CD4-positive, alpha-beta T cell treated with Interleukin-2 at 100 ng/mL for 4 hours (primary cell): ENCODE data around the gene GNLY.
"Not testable (repeated sequence)": the region's sequence is repeated elsewhere in the genome, so short reads cannot be mapped to it uniquely, and the experiment has no call there.

ENCODE experiments used
- DNase-seq: peaks from one replicate; pipeline ENCODE4 v3.0.0-alpha.2; 2020; ENCODE audit warnings: low spot score

GNLY gene

DNA sequence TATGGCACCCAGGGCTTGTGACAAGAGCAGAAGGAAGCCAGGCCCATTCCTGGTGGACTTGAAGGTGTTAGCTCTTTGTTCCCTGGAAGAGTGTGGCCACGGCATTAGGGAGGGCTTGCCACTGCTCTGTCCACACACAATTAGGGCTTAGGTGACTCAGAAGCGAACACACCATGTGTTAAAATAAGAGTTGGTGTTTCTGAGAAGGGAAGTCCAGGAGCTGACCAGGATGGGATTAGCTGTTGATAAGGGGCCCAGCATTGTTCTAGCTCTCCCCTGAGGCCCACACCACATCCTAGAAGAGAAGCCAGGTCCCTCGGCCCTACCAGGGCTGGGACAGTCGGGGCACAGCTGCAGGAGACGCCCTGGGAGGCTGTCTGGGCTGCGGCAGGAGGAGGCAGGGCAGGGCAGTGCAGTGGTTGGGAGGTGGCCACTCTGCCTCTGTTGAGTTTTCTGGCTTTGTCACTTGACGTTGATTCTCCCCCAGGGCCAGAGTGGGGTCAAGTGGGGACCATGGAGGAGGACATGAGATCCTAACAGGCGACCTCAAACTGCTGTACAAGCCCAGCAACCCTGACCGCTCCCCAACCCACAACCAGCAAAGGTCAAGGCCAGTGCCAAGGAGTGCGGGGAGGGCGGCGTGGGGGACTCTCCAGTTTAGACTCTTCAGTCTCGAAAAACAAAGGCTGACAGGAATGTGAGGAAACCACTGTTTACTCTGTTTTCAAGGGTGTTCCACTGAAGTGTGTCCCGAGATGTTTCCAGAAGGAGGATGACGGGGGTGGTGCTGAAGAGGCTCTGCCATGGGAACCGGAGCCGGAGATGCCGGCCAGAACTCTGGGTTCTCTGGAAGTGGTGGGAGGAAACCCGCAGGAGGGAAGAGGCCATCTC is 16.8 kb downstream of the GNLY start:
- DNase-seq, result no peak

DNA sequence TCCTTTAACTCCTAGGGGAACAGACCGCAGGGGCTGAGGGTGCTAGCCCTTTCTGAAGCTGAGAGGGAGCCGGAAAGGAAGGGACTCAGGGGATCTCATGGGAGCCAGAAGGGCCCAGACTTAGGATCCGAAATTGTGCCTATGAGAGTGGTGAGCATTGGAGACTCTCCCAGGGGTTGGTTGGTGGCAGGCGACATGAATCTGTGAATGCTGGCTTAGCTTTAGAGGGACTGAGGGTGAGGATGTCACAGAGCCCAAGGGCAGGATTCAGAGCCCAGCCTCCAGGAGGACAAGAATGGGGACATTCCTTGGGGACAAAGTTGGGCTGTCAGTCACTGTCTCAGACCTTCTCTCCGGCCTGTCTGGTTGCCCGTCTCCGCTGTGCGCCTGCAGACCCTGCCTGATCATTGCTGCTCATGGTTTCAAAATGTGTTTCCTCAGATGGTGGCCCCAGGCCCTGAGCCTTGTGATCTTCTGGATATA is 17.5 kb downstream of the GNLY start:
- no peak for DNase-seq

DNA sequence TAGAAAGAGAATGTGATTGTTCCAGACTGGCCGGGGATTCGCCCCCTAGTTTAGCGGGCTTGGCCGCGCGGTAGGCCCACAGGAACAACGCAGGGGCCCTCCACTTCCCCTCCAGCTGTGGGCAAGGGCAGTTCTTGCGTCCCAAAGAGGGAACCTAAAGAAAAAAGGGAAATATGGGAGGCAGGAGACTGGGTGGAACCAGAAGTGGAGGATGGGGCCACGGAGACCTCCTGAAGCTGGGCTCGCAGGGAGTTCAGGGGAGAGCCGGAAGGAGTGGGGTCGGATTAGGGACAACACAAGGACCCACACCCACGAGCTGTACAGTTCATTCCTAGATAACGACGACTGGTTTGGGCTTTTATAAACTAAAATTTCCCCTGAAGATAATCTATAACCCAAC is 18.2 kb downstream of the GNLY start:
- no peak for DNase-seq

DNA sequence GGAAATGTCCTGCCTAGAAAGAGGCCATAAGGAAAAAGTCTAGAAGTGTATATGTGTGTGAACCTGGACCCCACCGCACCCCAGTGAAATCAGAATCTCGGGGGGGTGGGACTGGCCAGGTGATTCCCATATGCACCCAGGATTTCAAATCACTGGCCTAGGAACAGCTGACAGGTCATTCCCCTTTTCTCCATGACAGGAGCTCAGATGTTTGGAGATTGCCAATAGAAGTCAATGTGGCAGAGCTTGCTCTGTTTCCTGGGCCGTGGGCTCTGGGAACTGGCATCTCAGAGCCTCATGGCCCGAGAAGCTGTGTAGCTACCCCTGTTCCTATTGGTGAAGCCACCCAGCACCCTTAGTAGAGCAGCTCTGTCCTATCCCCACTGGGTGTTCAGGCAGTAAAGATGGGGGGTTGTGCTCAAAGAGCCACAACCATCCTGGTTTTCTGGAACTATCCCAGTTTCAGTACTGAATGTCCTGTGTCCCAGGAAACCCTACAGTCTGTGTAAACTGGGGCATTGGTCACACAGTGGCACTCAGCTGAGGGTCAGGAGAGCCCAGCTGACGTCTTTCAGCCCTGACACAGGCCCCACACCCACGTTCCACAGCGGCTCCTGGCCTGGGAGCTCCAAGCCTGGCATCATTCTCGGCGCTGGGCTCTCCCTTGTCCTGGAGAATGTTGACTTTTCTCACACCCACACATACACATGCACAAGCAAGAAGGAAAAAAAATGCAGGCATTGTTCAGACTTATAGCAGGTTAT is 18.9 kb downstream of the GNLY start:
- no peak for DNase-seq

DNA sequence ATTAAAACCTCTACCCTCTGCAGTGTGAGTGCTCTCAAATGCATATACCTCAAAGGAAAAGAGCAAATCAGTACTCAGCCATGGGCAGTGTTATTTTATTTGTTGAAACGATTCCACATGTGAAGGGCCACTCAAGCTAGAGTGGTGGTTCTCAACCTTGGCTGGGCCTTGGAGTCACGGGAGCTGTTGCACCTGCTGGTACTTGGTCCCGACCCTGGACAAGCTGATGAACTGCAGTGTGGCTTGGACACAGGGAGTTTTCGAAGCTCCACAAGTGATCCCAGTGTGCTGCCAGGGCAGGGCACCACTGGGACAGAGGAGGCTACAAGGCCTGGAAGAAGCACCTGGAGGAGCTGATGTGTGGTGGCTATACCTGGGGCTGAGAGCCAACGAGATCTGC is 19.7 kb downstream of the GNLY start:
- no peak for DNase-seq

DNA sequence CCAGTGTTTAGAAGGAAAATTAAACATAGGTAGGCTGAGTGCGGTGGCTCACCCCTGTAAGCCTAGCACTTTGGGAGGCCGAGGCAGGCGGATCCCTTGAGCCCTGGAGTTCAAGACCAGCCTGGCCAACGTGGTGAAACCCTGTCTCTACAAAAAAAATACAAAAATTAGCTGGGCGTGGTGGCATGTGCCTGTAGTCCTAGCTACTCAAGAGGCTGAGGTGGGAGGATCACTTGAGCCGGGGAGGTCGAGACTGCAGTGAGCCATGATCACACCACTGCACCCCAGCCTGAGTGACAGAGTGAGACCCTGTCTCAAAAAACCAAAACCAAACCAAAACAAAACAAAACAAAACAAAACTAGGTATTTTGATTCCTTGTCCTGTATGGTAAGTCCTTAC is 20.3 kb downstream of the GNLY start:
- not testable (repeated sequence) for DNase-seq

DNA sequence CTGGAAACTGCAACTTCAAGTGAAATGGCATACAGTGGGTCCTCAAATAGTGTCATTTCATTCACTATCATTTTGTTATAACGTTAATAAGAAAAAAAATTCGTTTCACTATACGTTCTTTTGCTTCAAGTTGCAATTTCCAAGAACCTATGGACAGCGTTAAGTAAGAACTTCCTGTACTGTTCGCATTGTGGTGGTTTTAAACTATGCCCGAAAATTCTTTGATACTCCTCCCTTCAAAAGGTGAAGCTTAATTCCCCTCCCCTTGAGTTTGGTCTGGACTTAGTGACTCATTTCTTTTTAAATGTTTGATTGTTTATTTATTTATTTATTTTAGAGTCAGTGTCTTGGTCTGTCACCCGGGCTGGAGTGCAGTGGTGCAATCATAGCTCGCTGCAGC is 20.7 kb downstream of the GNLY start:
- no peak for DNase-seq

DNA sequence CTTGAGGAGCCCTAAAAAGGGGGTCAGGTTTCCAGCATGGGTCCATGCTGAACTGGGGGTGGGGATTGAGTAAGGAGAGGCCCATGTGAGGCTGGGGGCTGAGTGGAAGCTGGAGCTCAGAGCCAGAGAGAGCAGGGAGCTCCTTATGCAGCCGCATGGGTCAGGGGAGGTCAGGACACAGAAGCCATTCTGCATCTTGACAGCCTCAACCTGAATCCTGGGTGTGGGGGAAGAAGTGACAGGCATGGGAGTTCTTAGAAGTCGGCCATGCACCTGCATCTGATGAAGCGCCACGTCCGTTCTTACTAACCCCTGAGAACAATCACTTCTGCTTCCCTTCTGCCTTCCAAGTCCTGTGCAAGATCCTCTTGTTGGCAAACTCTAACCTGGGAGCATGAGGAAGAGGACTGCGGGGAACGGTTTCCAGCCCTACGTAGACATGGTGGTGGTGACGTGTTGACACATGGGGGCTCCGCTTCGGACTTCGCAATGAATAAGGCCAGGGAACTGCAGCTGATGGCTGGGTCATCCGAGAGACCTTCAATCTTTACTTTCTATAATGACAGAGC is 22.3 kb downstream of the GNLY start:
- DNase-seq, result no peak

DNA sequence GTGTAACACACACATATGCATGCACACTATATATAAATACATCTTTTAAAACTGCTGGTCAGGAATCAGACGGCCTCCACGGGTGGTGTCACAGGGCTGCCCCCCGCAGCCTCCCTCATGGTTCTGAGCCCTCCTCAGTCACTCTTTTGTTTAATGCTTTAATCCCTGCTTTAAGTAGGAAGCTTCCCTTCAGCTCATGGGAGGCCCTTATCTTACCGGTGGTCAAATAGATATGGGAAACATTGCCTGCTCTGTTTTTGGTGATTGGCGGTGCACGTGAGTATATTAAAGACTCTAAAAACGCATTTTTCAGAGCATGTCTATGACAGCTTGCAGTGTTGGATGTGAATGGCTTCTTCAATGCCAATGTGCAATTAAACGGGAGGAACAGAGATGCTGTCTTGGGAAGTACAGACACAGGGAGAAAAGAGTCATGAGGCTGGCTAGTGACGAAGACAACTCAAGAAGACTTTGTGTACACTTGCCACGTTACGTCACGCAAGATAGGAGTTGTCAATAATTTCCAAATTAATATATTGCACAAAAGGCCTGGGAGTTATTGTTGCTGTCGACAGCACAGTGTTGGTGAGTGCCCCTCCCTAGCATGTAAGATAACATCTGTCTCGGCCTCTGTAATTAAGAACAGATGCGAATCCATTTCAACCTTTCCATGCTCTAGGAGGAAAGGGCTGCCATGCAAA is 23.3 kb downstream of the GNLY start:
- no peak for DNase-seq

DNA sequence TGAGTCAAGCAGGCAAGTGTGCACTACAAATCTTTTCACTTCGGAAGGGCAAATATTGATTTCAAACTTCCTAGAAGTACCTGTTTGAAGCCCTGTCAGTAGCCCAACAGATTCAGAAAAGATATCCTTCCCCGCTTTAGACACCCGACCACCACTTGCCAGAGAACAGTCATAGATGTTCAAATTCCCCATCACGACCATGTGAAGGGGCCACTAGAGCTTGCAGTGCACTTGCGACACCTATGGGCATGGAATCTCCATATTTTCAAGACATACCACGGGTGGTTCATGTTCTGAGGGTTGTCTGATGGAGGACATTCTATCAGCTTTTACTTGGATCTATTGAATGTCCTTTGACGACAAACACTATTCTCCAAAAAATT is 23.8 kb downstream of the GNLY start:
- DNase-seq, result no peak

DNA sequence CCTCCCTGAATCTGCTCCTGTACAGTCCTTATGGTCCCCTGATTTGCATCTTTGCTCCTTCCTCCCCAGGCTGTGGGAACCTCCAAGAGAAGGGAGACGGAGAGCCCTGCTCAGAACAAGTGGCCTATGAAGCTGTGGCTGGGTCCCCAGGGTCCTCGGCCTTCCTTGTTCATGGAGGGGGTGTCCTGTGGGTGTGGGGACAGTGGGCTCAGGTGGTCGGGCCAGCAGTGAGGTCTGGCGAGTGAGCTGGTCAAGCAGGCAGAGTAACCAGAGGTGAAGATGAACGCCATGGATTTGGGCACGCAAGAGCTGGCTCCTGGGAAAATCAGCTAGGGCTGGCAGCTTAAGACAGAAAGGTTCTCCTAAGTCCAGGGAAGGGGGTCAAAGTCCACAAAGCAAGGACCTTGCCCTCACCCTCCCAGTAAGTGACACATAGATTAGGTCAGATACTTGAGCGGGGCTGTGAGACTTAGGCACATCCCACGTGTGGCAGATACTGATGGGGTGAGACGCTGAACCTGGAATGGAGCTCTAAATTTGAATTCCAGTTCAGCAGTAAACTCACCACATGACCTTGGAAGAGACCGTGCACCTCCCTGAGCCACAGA is 24.8 kb downstream of the GNLY start:
- no peak for DNase-seq

DNA sequence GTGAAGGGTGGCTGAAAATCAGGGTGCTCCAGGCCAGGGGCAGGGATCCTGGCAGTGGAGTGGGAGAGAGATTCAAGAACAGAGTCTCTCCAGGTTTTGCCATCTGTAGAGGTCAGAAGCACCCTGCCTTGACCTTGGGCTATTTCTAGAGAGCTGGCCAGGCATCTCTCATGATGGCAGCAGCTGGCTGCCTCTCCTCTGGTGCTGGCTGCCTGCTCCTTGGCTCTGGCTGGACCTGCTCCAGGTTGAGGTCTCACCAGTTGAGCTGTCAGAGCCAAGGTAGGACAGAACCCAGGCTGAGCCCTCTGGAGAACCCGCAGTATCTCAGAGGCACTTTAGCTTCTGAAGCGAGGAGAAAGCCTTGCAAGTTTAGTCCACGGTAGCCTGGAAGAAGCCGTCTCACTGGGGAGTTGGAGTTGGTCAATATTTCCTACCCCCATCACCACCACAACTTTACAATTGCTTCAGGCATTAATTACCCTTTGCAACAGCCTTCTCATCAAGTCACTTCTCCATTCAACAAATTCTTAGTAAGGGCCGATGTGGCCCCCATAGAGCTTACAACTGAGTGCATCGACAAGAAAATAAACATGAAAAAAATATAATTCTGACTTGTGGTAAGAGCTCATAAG is 25.6 kb downstream of the GNLY start:
- no peak for DNase-seq

DNA sequence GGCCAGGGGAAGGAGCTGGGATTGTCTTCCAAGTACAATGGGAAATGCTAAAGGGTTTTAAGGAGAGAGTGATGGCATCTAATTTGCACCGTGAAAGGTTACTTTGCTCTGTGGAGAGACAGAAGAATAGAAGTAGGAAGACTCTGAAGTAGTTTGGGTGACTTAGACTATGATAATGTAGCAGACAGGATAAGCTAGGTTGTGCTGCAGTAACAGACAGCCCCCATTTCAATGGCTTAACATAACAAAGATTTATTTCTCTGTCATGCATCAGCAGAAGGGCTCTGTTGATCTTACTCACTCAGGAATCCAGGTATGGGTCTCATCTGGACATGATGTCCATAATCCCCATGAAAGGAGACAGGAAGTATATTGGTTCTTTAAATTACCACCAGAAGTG is 26.4 kb downstream of the GNLY start:
- DNase-seq, result no peak

DNA sequence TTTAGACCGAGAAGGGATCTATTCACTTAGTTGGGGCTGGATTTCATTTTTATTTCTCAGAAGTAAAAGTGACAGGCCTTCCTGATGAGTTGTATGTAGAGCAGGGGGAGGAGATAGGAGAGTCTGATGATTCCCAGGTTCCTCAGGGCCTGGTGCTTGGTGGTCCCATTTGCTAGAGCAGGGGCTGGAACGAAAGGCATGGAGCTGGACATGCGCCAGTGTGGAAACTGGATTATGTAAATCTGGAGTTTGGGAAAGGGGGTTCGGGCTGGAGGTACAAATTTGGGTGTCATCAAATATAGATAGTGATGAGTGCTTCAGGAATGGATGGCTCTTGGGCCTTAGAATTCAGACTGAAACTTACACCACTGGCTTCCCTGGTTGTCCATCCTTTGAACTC is 27.5 kb downstream of the GNLY start:
- no peak for DNase-seq

DNA sequence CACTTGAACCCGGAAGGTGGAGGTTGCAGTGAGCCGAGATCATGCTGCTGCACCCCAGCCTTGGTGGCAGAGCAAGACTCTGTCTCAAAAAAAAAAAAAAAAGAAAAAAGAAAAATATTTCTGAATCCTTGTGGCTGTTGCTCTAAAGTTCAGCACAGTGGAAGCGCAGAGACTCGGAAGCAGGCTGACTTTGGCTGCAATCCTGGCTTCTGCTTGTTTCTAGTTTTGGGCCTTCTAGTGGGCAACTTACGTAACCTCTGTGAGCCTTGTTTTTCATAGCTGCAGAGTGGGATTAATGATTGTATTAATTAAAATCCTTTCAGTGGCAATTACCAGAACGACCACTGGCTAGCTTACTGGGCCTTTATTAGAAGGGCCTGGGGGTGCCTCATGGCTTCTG is 28.4 kb downstream of the GNLY start:
- no peak for DNase-seq

DNA sequence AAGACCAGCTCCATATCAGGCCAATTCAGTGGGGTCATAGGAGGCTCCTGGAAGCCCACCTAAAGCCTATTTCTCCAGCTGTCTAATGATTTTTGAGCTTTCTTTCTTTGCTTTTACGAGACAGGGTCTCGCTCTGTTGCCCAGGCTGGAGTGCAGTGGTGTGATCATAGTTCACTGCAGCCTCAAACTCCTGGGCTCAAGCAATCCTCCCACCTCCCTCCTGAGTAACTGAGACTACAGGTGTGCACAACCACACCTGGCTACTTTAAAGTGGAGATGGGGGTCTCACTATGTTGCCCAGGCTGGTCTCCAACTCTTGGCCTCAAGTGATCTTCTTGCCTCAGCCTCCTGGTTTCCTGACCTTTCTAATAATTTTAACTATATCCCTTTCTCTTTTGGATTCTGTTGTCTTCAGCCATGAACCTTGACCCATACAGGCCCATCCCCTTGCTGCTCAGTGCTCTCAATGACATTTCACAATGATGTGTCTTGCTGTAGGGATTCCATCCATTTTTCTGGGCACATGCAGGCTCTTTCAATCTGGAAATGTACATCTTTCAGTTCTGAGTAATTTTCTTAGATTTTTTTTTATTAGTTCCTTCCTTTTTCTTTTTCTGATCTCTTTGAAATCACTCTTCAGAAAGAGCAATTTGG is 29.7 kb downstream of the GNLY start:
- no peak for DNase-seq

DNA sequence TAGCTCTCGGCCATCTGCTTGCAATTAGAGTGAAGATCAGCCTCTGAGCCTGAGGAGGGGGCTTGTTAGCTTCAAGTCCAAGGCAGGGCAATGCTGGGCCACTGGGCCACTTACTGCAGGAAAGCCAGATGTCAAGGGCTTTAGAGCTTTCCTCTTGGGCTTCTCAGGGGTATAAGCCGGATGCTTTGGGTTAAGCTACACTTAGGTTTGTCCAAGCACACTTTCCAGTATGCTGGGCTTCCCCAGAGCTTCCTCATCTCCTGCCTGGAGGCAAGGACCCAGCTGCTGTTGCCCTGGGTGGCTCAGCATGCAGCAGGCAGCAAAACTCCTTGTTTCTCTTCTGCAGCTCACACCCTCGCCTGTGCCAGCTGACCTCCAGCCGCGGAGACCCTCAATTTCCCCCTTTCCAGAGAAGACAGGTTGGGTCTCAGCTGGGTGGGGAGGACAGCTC is 30.6 kb downstream of the GNLY start:
- no peak for DNase-seq

DNA sequence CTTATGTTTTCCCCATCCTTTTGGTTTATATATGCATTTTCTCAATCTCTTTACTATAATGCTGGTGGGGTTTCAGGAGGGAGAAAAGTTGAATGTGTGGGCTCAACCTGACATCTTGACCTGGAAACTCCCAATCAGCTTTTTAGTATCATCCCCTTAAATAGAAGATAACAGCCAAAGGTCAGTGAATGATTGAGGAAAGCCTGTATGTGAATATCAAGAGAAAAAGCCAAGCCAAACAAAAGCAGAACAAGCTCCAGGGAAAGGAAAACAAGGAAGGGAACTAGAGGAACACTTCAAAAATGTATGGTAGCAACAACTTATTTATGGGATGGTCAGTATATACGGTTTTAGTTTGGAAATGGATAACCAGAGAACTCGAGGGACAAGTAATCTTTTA is 31.3 kb downstream of the GNLY start:
- no peak for DNase-seq

DNA sequence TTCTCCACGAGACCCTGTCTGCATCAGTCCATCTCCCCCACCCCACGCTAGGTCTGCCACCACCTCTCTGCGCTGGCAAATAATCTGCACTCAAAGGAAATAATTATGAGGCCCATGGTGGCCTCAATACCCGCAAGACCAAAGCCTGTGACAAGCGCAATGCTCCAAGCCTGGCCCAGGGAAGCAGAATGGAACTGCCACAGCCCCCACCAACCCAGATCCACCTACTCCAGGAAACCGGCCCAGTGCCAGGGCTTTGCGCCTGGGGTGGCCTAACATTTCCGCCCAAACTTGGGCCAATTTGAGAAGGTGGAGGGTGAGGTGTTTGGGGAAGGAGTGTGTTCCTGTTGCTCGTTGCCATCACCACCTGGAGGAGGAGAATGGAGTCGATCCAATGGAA is 33.6 kb downstream of the GNLY start:
- DNase-seq, result no peak

DNA sequence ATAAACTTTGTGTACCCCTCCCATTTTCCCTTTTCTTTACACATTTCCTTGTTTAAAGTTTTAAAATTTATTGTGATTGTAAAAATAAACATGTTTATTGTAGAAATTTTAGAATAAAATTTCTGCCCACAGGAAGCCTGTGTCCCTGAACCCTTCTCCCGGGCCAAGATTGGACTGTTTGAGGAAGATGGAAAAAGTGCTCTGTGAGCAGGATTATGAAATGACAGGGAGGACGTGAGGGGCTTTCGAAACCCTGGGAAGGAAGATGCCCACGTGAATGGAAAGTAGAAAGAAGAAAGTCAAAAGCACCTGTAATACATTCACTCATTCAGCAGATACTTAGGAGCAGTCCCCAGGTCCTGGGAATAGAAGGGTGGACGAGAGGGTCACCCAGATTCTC is 34.2 kb downstream of the GNLY start:
- DNase-seq, result no peak
